ENCODE measurements around the gene YBEY.
"Not testable (repeated sequence)": the region's sequence is repeated elsewhere in the genome, so short reads cannot be mapped to it uniquely, and the experiment has no call there.

Gene YBEY

DNA sequence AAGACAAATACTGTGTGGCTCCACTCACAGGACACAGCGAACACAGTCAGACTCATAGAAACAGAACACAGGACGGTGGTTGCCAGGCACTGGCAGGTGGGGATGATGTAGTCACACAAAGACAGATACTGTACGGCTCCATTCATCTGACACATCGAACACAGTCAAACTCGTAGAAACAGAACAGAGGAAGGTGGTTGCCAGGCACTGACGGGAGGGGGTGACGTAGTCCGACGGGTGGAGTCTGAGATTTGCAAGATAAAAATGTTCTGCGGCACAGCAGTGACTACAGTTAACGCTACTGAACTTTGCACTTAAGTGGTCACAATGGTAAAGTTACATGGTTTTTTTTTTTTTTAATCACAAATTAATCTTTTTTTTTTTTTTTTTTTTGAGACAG lies 18.8 kb downstream of the YBEY start:
- no peak for DNase-seq (ENCODE audit: low read depth)

- DNase-seq (ENCODE audit: low read depth), result no peak
Measured at GRCh38 chr21:46307625-46308024, 21.5 kb downstream of the YBEY start.

- no peak for DNase-seq (ENCODE audit: low read depth)
Measured at GRCh38 chr21:46308431-46308830, 22.3 kb downstream of the YBEY start.

- not testable (repeated sequence) for DNase-seq (ENCODE audit: low read depth)
Measured at GRCh38 chr21:46310260-46310659, 24.1 kb downstream of the YBEY start.

DNA sequence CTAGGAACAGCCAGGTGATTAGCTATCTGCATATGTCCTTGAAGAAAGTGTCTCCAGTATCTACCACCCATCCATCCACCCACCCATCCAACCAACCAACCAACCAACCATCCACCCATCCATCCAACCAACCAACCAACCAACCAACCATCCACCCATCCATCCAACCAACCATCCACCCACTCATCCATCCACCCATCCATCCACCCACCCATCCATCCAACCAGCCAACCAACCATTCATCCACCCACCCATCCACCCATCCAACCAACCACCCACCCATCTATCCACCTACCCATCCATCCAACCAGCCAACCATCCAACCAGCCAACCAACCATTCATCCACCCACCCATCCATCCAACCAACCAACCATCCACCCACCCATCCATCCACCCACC lies 25.4 kb downstream of the YBEY start:
- DNase-seq (ENCODE audit: low read depth), result no peak

GRCh38 chr21:46312949-46313348 lies 26.8 kb downstream of the YBEY start:
- no peak for DNase-seq (ENCODE audit: low read depth)

GRCh38 chr21:46314441-46315020 lies 28.4 kb downstream of the YBEY start:
- no peak for DNase-seq (ENCODE audit: low read depth)

DNA sequence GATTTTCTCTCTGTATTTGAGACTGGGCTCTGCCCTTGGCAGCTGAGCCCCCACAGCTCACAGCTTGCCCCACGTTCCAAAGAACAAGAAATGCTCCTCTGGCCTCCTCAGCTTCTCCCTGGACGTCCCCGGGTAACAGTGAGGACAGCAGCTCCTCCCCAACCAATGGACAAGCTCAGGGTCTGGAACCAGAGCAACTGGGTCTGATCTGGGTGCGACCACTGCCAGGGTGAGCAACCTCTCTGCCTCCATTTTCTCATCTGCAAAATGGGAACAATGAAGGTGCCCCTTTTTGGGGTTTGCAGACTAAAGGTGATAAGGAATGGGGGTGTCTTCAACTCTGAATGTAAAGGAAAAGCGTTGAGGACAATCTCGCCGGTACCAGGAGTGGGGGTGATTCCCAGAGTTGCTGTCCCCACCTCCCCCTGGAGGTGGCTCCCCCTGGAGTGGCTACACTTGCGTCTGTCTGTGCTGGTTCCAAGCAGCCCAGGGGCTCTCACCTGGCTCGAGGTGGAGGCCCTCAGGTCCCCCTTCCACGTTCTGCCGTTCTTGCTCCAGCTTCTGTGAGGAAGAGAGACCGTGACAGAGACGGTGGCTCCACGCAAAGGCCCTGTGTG lies 30.7 kb downstream of the YBEY start:
- DNase-seq (ENCODE audit: low read depth), result no peak

GRCh38 chr21:46317710-46318463 lies 31.7 kb downstream of the YBEY start:
- DNase-seq (ENCODE audit: low read depth), result no peak

- DNase-seq (ENCODE audit: low read depth), result no peak
Measured at GRCh38 chr21:46318464-46318845, 32.3 kb downstream of the YBEY start.

DNA sequence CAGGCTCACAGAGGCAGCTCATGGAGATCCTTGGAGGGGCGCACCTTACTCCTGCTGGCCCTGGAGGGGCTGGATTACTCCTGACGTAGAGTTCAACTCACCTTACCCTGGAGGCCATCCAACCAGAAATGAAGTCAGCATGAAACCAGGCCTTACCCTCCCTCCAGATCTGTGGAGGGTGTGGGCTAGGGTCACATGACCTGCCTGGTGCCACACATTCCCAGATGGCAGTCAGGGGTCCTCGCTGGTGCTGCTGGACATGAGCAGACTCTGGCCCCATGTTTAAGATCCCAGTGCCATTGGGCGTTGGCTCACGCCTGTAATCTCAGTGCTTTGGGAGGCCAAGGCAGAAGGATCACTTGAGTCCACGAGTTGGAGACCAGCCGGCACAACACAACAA lies 33.0 kb downstream of the YBEY start:
- DNase-seq (ENCODE audit: low read depth), result no peak

GRCh38 chr21:46320331-46320801 lies 34.2 kb downstream of the YBEY start:
- no peak for DNase-seq (ENCODE audit: low read depth)

GRCh38 chr21:46322351-46323226 lies 36.4 kb downstream of the YBEY start:
- DNase-seq (ENCODE audit: low read depth), result no peak

GRCh38 chr21:46323227-46323709 lies 37.1 kb downstream of the YBEY start:
- no peak for DNase-seq (ENCODE audit: low read depth)

GRCh38 chr21:46323710-46324389 lies 37.7 kb downstream of the YBEY start, which contains the start of the genes C21orf58 and PCNT:
C21orf58 (minus strand) TSS chr21:46323870; CDS start chr21:46322738, 1,132 bp downstream.
PCNT (plus strand) TSS chr21:46324156; CDS start chr21:46324229, 73 bp downstream.
- peak; percentile 94 for DNase-seq (ENCODE audit: low read depth)

- DNase-seq (ENCODE audit: low read depth), result peak; percentile 74
Measured at GRCh38 chr21:46324390-46325072, 38.4 kb downstream of the YBEY start.

DNA sequence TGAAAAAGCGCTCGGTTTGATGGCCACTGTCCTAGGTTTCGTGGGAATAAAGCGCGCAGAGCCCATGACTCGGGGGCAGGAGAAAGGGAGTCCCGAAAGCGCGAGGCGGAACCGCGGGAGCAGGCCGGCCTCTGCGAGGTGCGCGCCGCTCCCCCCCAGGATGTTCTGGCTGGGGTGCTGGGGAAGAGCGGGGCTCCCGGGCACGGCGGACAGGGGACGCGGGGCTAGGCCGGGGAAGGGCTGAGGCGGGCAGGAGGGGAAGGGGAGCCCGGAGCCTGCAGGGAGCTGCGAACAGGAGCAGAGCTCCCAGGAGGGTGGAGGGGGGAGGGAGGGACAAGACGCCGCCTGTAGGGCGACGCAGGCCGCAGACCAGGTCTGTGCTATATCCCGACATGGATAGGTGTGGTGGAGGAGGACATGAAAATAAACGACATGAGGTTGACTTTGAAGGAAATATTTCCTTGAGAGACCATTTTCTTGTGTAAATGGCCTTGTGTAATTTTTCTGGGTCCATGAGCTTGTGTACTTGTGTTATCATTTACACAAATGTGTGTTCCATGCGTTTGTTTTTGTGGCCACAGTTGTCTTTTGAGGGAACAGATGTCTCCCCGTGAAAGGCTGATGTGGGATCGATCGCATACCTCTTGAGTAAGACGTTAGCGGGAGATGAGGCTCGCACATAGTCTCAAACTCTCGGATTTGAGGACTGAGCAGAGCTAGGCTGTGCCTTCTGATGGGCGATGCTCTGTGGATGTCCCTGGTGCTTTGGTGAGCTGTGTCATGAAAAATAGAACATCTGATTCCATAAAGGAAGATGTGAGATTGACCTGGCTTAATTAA lies 39.2 kb downstream of the YBEY start:
- no peak for DNase-seq (ENCODE audit: low read depth)

DNA sequence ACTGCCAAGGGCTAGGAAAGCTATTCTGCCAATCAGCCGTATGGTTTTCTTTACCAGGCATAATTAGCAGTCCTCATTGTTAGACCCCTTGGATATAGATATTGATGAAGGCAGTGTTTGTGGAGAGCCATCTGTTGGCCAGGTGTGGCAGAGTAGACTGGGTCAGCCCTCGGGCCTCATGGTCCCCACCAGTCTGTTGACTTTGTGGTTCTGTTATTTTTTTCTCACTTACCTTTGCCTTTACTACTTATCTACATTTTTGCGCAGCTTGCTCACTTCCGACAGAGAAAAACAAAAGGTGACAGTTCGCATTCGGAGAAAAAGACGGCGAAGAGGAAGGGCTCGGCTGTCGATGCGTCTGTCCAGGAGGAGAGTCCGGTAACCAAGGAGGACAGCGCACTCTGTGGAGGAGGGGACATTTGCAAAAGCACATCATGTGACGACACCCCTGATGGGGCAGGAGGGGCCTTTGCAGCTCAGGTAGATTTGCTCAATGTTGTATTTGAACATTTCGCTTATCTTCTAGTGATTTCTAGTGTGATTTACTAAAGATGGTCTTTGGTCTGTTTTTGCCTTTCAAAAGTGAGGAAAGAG lies 40.1 kb downstream of the YBEY start:
- DNase-seq (ENCODE audit: low read depth), result no peak

DNA sequence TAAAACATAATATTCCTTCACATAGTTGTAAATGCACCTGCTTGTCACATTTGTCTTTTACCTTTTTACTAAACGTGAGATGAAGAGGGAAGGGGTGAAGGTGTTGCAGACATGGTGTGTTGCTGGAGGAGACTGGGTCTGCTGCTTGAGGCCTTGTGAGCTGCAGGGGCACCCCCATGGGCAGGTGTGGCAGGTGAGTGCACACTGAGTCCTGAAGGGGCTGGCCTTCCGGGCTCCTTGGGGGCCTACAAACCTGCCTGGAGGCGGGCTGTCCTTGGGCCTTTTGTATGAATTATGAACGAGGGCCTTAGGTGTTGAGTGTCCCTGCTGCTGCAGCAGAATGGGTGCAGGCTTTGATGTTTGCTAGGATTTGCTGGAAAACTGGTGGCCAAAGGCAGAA lies 41.6 kb downstream of the YBEY start:
- DNase-seq (ENCODE audit: low read depth), result no peak

Data from stimulated activated CD8-positive, alpha-beta memory T cell treated with anti-CD3 and anti-CD28 coated beads, Interleukin-12 subunit alpha, Interleukin-12 subunit beta, amount 100 ng/mL, for 1 hour (primary cell).